OCI-LY7 (cell line): ENCODE results near the gene VIPR2. TPM values are rescaled to one million over a fixed set of nuclear protein-coding genes. Genes with fewer than 3 reads are reported as not detected.

Experiments
- BruUV-seq: library from RNA; stranded (reverse); fragments of 400-500 nt; replicated peaks from 2 replicates; lab custom pipeline; 2021; lab: Mats Ljungman, UMichigan
- CTCF ChIA-PET: fragments of 300-600 bp; sonication (Branson Sonifier 250); formaldehyde crosslinking; loops from one replicate; lab custom pipeline; 2022; ENCODE audit warnings: antibody characterized with exemption; ENCODE audit not compliant: unreplicated experiment; lab: Charles Lee
- POLR2A ChIA-PET: fragments of 300-600 bp; sonication (Branson Sonifier 250); formaldehyde crosslinking; loops from one replicate; lab custom pipeline; 2022; ENCODE audit warnings: antibody characterized with exemption; lab: Charles Lee
- DNase-seq: peaks from one replicate; pipeline ENCODE4 v3.0.0-alpha.2; 2015; ENCODE audit warnings: low spot score
- H2AFZ ChIP-seq: fragments of 200-600 bp; sonication (generic), shearing (Covaris generic); 2 replicates; pipeline ENCODE4 v1.6.1; 2014; ENCODE audit warnings: mild to moderate bottlenecking, antibody characterized with exemption, low read length, moderate library complexity
- H3K27ac ChIP-seq: fragments of 200-600 bp; sonication (generic); 2 replicates; pipeline ENCODE4 v1.5.1; 2014; ENCODE audit warnings: mixed run types, low read depth, mild to moderate bottlenecking, moderate library complexity, low read length, inconsistent platforms; ENCODE audit not compliant: poor library complexity, severe bottlenecking
- H3K36me3 ChIP-seq: fragments of 200-600 bp; sonication (generic); 2 replicates; pipeline ENCODE4 v1.6.1; 2014; ENCODE audit warnings: mild to moderate bottlenecking, antibody characterized with exemption, low read length, moderate library complexity, mixed read lengths; ENCODE audit not compliant: insufficient read depth
- H3K4me1 ChIP-seq: fragments of 200-600 bp; sonication (generic); 2 replicates; pipeline ENCODE4 v1.5.1; 2014; ENCODE audit warnings: mild to moderate bottlenecking, low read length; ENCODE audit not compliant: insufficient read depth, poor library complexity, severe bottlenecking
- H3K4me2 ChIP-seq: fragments of 200-600 bp; sonication (generic); 2 replicates; pipeline ENCODE4 v1.6.1; 2014; ENCODE audit warnings: mild to moderate bottlenecking, low read length
- H3K4me3 ChIP-seq: fragments of 200-600 bp; sonication (generic); 2 replicates; pipeline ENCODE4 v1.5.1; 2014; ENCODE audit warnings: mild to moderate bottlenecking, low read depth, low read length; ENCODE audit not compliant: poor library complexity, severe bottlenecking
- H3K79me2 ChIP-seq: fragments of 200-600 bp; sonication (generic); 2 replicates; pipeline ENCODE4 v1.6.1; 2016; ENCODE audit warnings: low read depth, mild to moderate bottlenecking, low read length, moderate library complexity, mixed read lengths; ENCODE audit not compliant: insufficient read depth
- H3K9me2 ChIP-seq: fragments of 200-600 bp; sonication (generic); 2 replicates; pipeline ENCODE4 v1.6.1; 2016; ENCODE audit warnings: mild to moderate bottlenecking, low read length, mixed read lengths; ENCODE audit not compliant: insufficient read depth
- H3K9me3 ChIP-seq: fragments of 200-600 bp; sonication (generic); 2 replicates; pipeline ENCODE4 v1.6.1; 2014; ENCODE audit warnings: mild to moderate bottlenecking, mixed run types, low read length, mixed read lengths
- H4K20me1 ChIP-seq: fragments of 200-600 bp; sonication (generic); 2 replicates; pipeline ENCODE4 v1.6.1; 2014; ENCODE audit warnings: mild to moderate bottlenecking, antibody characterized with exemption, low read length, moderate library complexity, mixed read lengths; ENCODE audit not compliant: insufficient read depth
- CTCF ChIP-seq: fragments of 200-600 bp; sonication (generic); conservative IDR thresholded peaks from 2 replicates; pipeline ENCODE4 v1.5.1; 2014; ENCODE audit warnings: mild to moderate bottlenecking, antibody characterized with exemption, low read length, moderate library complexity, mixed read lengths
- EZH2phosphoT487 ChIP-seq: fragments of 200-600 bp; sonication (generic); IDR thresholded peaks from 2 replicates; pipeline ENCODE4 v1.6.1; 2018; ENCODE audit warnings: low read depth, borderline replicate concordance, mild to moderate bottlenecking, mixed run types, antibody characterized with exemption, low read length, moderate library complexity, mixed read lengths
- intact Hi-C: fragments of 100-400 bp; cut with micrococcal nuclease; formaldehyde crosslinking; loops from one replicate; pipeline ENCODE4 v1.10.0; 2022; ENCODE audit not compliant: unreplicated experiment
- total RNA-seq, 2 experiments: library from RNA; depleted of rRNA in 1 of 2; stranded (reverse); fragments of >200 nt in 1 of 2; shearing (Covaris generic) in 1 of 2; gene quantifications; 2 replicates each; pipeline ENCODE4 v1.2.3, GENCODE V29; 2014 to 2022

The VIPR2 gene
- total RNA-seq, 2 experiments from 2014 or later = not detected

GRCh38 chr7:159192725-159193453 is 48.2 kb upstream of the VIPR2 start:
- H3K4me2 ChIP-seq = no peak overlapping the region
- no peaks in the 10 kb centered on the region for H4K20me1 ChIP-seq
- BruUV-seq = no TSS peak
- H3K79me2 ChIP-seq = no peaks in the 10 kb centered on the region
- DNase-seq = no peak
- no peak for TF ChIP-seq CTCF
- TF ChIP-seq EZH2phosphoT487 = no peak
- ChIA-PET POLR2A (no interaction called here), CTCF (no interaction called here)
- no peaks in the 10 kb centered on the region for H3K4me1 ChIP-seq
- intact Hi-C loops = no loop called here
- H2AFZ ChIP-seq = no peak overlapping the region
- H3K36me3 ChIP-seq = no peaks in the 10 kb centered on the region
- no peaks in the 10 kb centered on the region for H3K9me2 ChIP-seq
- H3K4me3 ChIP-seq = no peak overlapping the region
- H3K9me3 ChIP-seq = no peaks in the 10 kb centered on the region
- H3K27ac ChIP-seq = no peak overlapping the region

GRCh38 chr7:159192013-159192412 is 47.3 kb upstream of the VIPR2 start:
- Histone ChIP-seq H3K9me3 (no peaks in the 10 kb centered on the region), H3K79me2 (no peaks in the 10 kb centered on the region), H2AFZ (no peak overlapping the region), H3K36me3 (no peaks in the 10 kb centered on the region), H3K4me3 (no peak overlapping the region), H4K20me1 (no peaks in the 10 kb centered on the region), H3K4me1 (no peaks in the 10 kb centered on the region), H3K4me2 (no peak overlapping the region), H3K27ac (no peak overlapping the region), H3K9me2 (no peaks in the 10 kb centered on the region)
- no peak for DNase-seq
- ChIA-PET CTCF (no interaction called here), POLR2A (no interaction called here)
- BruUV-seq = no TSS peak
- no peak for TF ChIP-seq EZH2phosphoT487
- 0 out of 2 replicates have a peak, but pooled peaks have one; percentile 13 for TF ChIP-seq CTCF
- intact Hi-C loops = no loop called here

- no peaks in the 10 kb centered on the region for H3K9me3 ChIP-seq
- ChIA-PET POLR2A (no interaction called here), CTCF (no interaction called here)
- BruUV-seq = no TSS peak
- H4K20me1 ChIP-seq = no peaks in the 10 kb centered on the region
- no peak overlapping the region for H2AFZ ChIP-seq
- no peak overlapping the region for H3K4me2 ChIP-seq
- no peak overlapping the region for H3K4me3 ChIP-seq
- no peaks in the 10 kb centered on the region for H3K4me1 ChIP-seq
- intact Hi-C loops = no loop called here
- no peak overlapping the region for H3K27ac ChIP-seq
- no peaks in the 10 kb centered on the region for H3K9me2 ChIP-seq
- no peaks in the 10 kb centered on the region for H3K79me2 ChIP-seq
- no peak for TF ChIP-seq CTCF
- no peak for TF ChIP-seq EZH2phosphoT487
- no peaks in the 10 kb centered on the region for H3K36me3 ChIP-seq
- DNase-seq = no peak
Observed at GRCh38 chr7:159191236-159191635, 46.6 kb upstream of the VIPR2 start.
